ENCODE data around the gene HM13. TPM values are rescaled to one million over a fixed set of nuclear protein-coding genes. Genes with fewer than 3 reads are reported as not detected.

HM13 gene
- total RNA-seq, 2 donors from 2014 or later, result 99.7 to 131 TPM

DNA sequence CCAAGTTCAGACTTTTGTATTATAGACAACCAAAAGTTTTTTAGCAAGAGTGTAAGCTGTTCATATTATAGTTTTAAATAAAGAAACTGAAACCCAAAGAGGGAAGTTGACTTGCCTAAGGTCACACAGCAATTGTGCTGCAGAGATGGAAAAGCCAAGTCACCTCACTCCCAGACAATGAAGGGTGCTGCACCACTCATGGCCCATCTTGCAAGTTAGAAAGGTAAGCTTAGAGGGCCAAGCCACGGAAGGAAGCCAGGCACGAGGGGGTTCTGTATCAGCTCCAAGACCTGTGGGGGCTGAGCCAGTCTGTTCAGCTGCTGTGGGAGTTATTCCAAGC is 40.2 kb upstream of the HM13 start:
- no peak overlapping the region for H3K4me3 ChIP-seq
- H3K27ac ChIP-seq, result no peak overlapping the region
- intact Hi-C loops (cut with DNase I), result no loop called here

DNA sequence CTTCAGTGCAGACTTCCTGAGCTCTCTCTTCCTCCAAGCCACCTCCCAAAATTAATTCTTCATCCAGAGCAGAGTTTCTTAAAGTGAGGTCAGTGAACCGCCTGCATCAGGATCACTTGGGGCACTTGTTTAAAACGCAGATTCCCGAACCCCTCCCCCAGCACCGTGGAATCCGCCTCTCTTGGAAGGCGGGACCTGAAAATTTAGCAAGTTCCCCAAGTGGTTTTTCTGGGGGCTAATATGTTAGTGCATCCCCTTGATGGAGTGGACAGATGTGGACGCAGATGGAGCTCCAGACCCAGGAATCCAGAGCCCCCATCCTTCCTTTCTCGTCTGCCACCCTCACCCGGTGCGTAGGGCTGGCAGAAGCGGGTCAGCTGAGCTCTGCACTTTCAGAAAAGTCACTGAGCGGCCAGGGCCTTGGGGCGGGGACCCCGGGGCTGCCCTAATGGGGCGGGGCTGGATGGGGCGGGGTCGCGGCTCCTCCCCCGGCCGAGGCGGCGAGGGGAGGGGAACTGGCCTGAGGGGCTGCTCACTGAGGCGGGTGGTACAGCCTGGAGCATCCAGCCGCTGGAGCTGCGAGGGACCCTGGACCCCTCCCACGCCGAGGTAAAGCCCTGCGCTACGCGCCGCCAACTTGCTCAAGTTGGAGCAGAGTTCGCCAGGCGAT is 39.3 kb upstream of the HM13 start, which contains the start of the genes DEFB124 and REM1:
Gene DEFB124 (minus strand): TSS at position 370 of the 670 bp plus-strand sequence. CDS start 2,114 bp downstream, outside the sequence.
Gene REM1 (plus strand): TSS at position 531 of the 670 bp plus-strand sequence. CDS start 1,158 bp downstream, outside the sequence.
- H3K27ac ChIP-seq, result peak within 1 kb of the TSS; percentile 11 to 17
- DNase-seq (ENCODE audit: low spot score), result no peak
- intact Hi-C loops (cut with DNase I), result no loop called here

More for the DNA sequence above, 40.2 kb upstream of the HM13 start:
- H3K4me1 ChIP-seq (replicated peaks), result no peaks in the 10 kb centered on the region
- no peak for TF ChIP-seq POLR2A (IDR thresholded peaks at IDR 0.05)
- no peak for TF ChIP-seq POLR2AphosphoS5 (IDR thresholded peaks at IDR 0.05)
- TF ChIP-seq, protein P1, sequence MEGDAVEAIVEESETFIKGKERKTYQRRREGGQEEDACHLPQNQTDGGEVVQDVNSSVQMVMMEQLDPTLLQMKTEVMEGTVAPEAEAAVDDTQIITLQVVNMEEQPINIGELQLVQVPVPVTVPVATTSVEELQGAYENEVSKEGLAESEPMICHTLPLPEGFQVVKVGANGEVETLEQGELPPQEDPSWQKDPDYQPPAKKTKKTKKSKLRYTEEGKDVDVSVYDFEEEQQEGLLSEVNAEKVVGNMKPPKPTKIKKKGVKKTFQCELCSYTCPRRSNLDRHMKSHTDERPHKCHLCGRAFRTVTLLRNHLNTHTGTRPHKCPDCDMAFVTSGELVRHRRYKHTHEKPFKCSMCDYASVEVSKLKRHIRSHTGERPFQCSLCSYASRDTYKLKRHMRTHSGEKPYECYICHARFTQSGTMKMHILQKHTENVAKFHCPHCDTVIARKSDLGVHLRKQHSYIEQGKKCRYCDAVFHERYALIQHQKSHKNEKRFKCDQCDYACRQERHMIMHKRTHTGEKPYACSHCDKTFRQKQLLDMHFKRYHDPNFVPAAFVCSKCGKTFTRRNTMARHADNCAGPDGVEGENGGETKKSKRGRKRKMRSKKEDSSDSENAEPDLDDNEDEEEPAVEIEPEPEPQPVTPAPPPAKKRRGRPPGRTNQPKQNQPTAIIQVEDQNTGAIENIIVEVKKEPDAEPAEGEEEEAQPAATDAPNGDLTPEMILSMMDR (IDR thresholded peaks at IDR 0.05), result no peak
- DNase-seq (ENCODE audit: low spot score), result no peak
- H3K27me3 ChIP-seq (replicated peaks; ENCODE audit: insufficient read depth), result peaks cover 17% of the 10 kb centered on the region
- no peaks in the 10 kb centered on the region for H3K9me3 ChIP-seq
- H3K36me3 ChIP-seq, result no peaks in the 10 kb centered on the region
- 42% methylated on average over 2 of the region's 2 CpGs for WGBS

DNA sequence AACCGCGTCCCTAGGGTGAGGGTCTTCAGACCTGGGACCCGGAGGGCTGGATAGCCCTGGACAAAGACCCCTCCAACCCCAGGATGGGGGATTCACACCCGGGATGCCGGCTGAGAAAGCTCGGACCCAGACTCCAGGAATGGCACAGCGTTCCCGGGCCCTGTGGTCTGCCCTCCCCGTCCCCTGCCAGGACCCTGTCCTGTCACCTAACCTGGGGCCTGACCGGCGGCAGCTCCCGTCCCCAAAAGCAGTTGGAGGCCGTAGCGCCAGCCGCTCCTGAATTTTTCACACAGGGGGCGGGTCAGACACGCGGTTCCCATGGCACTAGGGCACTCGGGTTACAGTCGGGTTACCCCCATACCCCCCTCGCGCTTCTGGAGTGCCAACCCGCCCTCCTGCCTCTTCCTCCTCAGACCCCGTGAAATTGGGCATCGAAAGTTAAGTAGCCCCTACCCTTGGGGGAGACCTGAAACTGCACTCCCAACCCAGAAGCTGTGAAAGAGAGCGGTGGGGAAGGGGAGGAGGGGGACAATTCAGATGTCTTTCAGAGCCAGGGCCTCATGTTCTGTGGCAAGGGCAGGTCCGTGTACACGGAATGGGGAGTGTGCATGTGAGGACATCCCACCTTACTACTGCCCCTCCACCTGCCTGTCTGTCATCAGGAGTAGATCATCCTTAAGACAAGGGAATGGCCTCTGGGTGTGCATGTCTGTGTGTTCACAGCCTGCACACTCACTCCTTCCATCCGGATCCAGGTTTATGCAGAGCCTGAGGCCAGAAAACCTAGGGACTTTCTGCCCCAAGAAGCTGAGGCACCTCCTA is 38.6 kb upstream of the HM13 start:
- Histone ChIP-seq H3K9me3 (no peaks in the 10 kb centered on the region), H3K4me1 (replicated peaks) (no peaks in the 10 kb centered on the region), H3K36me3 (no peaks in the 10 kb centered on the region), H3K4me3 (peak overlapping the region; percentile 22 to 23), H3K27me3 (replicated peaks; ENCODE audit: insufficient read depth) (peaks cover 17% of the 10 kb centered on the region), H3K27ac (peak overlapping the region; percentile 11 to 17)
- 3% methylated on average over 29 of the region's 29 CpGs for WGBS
- TF ChIP-seq POLR2AphosphoS5 (IDR thresholded peaks at IDR 0.05) (no peak), POLR2A (IDR thresholded peaks at IDR 0.05) (no peak)
- TF ChIP-seq, protein P1 (IDR thresholded peaks at IDR 0.05), result no peak
- no peak for DNase-seq (ENCODE audit: low spot score)
- intact Hi-C loops (cut with DNase I), result no loop called here

More for the DNA sequence above, 39.3 kb upstream of the HM13 start, which contains the start of the genes DEFB124 and REM1:
- WGBS, result 5% methylated on average over 32 of the region's 33 CpGs
- Histone ChIP-seq H3K4me1 (replicated peaks) (no peaks in the 10 kb centered on the region), H3K36me3 (no peaks in the 10 kb centered on the region), H3K4me3 (peak within 1 kb of the TSS; percentile 22 to 23), H3K27me3 (replicated peaks; ENCODE audit: insufficient read depth) (peaks cover 17% of the 10 kb centered on the region), H3K9me3 (no peaks in the 10 kb centered on the region)
- TF ChIP-seq POLR2A (IDR thresholded peaks at IDR 0.05) (no peak), POLR2AphosphoS5 (IDR thresholded peaks at IDR 0.05) (no peak)
- TF ChIP-seq, protein P1 (IDR thresholded peaks at IDR 0.05), result no peak

DNA sequence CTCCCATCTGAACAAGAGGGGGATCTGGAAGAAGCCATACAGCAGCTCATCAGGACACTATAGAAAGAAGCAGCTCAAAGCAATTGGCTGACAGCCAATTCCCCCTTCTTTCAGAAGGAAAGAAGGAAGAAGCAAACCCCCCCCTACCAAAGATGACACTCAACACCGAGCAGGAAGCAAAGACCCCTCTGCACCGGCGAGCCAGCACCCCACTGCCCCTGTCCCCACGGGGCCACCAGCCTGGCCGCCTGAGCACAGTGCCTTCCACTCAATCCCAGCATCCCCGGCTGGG is 38.0 kb upstream of the HM13 start:
- H3K36me3 ChIP-seq, result no peaks in the 10 kb centered on the region
- no peak for DNase-seq (ENCODE audit: low spot score)
- H3K4me3 ChIP-seq, result no peak overlapping the region
- intact Hi-C loops (cut with DNase I), result no loop called here
- TF ChIP-seq, protein P1 (IDR thresholded peaks at IDR 0.05), result no peak
- TF ChIP-seq POLR2A (IDR thresholded peaks at IDR 0.05), result no peak
- no peak for TF ChIP-seq POLR2AphosphoS5 (IDR thresholded peaks at IDR 0.05)
- H3K4me1 ChIP-seq (replicated peaks), result no peaks in the 10 kb centered on the region
- H3K9me3 ChIP-seq, result no peaks in the 10 kb centered on the region
- 48% methylated on average over 6 of the region's 6 CpGs for WGBS
- peaks cover 17% of the 10 kb centered on the region for H3K27me3 ChIP-seq (replicated peaks; ENCODE audit: insufficient read depth)
- no peak overlapping the region for H3K27ac ChIP-seq

All from prostate gland (tissue), 2 donors.